8988T (cell line): Measurements from ENCODE around the gene TAOK3.

Experiments
- DNase-seq: peaks from one replicate; pipeline ENCODE4 v3.0.0; 2011

Gene TAOK3

DNA sequence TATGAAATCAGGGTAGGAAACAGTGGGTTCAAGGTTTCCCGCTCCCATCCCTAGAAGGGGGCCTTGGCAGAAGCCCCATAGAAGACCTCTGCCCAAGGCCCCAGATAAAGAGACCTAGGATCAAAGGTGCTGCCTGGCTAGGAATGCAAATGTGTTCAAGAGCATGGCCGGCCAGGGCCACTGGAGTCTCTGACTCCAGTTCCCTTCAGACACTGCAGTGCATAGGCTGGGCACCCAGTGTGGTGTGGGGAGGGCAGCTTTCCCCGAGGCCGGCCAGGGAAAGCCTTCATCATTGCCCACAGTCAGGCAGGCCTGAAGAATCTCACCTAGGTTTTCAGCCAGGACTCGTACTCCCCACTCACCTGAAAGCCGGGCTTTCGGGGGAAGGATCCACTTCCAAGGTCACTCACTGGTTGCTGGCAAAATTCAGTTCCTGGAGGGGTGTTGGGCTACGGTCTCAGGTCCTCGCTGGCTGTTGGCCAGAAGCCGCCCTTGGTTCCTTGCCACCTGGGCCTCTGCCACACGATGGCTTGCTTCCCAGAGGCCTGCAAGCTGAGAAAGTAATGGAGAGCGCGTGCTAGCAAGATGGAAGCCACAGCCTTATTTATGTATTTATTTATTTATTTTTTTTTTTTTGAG, 246.5 kb downstream of the TAOK3 start:
- DNase-seq = no peak

DNA sequence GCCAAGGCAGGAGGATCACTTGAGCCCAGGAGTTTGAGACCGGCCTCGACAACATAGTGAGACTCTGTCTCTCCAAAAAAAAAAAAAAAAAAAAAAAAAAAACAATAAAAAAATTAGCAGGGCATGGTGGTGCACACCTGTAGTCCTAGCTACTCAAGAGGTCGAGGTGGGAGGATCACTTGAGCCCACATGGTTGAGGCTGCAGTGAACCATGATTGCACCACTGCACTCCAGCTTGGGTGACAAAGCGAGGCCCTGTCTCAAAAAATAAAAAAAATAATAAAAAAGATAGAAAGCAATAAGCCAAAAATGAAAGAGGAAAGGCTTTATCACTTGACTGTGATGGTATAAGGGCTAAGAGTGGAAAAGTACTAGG, 247.0 kb downstream of the TAOK3 start:
- DNase-seq = no peak

DNA sequence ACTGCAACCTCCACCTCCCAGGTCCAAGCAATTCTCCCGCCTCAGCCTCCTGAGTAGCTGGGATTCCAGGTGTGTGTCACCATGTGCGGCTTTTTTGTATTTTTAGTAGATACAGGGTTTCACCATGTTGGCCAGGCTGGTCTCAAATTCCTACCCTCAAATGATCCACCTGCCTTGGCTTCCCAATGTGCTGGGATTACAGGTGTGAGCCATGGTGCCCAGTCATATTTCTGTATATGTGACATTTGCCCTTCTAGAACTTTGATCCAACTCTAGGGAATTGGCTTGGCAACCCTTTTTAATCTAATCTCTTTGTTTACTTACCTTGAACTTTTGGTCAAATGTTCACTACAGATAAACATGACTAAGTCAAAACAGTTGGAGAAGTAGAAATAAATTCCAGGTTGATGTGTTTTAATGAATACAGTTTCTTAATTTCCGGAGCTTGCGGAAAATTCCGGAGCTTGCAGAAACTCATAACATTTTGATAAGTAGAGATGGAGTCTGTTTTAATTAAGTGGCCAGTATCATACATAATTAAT, 248.3 kb downstream of the TAOK3 start:
- DNase-seq = no peak

DNA sequence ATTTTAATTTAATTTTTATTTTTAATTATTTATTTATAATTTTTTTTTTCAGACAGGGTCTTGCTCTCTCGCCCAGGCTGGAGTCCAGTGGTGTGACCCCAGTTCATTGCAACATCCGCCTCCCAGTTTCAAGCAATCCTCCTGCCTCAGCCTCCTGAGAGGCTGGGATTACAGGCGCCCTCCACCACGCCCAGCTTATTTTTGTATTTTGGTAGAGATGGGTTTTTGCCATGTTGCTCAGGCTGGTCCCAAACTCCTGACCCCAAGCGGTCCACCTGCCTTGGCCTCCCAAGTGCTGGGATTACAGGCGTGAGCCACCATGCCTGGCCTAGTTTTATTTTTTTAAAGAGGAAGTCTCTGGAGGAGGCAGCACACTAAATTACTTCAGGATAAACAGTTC, 250.4 kb downstream of the TAOK3 start:
- no peak for DNase-seq

DNA sequence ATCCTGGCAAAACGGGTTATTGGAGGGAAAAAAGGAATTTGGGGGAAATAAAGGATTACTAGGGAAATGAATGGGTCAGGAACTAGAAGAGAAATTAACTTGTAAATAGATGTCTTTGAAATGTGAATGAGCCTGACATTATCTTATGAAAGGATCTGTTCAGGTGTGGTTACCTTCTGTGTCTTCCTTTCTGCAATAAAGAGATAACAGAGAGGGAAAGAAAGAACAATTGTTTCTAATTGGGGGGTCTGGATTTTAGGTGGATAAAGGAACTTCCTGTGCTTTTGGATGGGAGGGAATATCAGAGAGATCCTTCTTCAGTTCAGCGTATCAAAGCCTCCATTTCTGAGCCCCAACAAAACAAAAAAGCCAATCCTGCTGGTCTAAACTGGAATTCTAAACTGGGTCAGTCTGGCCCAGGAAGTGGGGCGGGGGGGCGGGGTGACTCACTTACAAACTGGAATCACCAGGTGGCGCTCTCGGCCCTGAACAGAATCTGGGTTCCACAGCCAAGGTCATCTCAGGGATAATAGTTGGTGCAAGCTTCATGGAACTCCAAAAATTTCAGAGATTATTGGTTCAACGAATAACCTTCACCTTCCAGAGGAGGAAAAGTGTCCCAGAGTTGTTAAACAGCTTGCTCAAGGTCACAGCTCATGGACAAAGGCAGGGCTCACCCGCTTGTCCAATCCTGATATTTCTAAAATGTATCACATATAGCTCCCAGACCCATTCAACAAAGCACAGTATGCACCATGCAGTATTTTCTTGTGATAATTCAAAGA, 251.9 kb downstream of the TAOK3 start:
- peak; percentile 66 for DNase-seq

DNA sequence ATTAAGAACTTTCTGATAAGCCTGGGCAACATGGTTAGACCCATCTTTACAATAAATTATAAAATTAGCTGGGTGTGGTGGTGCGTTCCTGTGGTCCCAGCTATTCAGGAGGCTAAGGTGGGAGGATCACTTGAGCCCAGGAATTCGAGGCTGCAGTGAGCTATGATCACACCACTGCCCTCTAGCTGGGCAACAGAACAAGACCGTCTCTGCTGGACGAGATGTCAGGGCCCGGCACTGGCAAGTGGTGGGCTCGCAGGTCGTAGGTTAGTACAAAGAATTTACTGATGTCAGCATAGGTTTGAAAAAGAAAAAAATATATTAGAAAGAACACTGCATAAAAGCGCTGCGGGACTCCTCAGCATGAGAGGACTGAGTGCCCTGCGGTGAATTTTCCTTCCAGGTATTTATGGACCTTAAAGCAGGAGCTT, 253.2 kb downstream of the TAOK3 start:
- no peak for DNase-seq

DNA sequence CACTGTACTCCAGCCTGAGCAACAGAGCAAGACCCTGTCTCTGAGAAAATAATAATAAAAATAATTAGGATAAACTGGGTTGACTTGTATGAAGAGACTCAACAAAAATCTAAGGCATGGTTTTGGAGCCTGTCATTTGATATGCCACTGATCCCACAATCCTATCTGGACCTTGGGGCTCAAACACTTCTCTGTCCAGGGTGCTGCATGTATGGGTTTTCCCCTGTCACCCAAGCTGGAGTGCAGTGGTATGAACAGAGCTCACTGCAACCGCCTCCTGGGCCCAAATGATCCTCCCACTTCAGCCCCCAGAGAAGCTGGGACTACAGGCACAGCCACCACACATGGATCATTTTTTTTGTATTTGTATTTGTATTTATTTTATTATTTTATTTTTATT, 263.6 kb downstream of the TAOK3 start:
- no peak for DNase-seq

DNA sequence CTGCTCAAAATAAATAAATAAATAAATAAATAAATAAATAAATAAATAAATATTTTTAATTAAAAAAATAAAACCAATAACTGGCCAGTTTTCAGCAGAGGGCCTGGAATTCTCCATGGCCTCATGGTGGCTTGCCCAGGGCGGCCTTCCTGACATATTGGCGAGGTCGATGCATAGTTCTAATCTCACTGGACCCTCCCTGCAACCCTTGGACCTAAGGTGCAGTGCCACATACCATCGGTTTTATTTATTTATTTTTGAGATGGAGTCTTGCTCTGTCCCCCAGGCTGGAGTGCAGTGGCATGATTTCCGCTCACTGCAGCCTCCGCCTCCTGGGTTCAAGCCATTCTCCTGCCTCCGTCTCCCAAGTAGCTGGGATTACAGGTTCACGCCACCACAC, 265.0 kb downstream of the TAOK3 start:
- DNase-seq = no peak

DNA sequence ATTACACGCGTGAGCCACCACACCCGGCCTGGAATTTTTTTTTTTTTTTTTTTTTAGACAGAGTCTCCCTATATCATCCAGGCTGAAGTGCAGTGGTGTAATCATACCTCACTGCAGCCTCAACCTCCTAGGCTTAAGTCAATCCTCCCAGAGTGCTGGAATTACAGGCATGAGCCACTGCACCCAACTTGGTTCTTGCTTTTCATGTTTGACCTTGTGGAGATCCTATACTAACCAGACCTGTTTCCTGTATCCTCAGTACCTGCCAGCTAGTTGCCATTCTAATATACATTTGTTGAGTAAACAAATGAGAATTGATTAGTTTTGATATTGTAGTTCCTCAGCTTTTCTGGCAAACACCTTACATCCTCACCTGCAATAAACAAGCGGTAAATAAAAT, 265.7 kb downstream of the TAOK3 start:
- DNase-seq = no peak

DNA sequence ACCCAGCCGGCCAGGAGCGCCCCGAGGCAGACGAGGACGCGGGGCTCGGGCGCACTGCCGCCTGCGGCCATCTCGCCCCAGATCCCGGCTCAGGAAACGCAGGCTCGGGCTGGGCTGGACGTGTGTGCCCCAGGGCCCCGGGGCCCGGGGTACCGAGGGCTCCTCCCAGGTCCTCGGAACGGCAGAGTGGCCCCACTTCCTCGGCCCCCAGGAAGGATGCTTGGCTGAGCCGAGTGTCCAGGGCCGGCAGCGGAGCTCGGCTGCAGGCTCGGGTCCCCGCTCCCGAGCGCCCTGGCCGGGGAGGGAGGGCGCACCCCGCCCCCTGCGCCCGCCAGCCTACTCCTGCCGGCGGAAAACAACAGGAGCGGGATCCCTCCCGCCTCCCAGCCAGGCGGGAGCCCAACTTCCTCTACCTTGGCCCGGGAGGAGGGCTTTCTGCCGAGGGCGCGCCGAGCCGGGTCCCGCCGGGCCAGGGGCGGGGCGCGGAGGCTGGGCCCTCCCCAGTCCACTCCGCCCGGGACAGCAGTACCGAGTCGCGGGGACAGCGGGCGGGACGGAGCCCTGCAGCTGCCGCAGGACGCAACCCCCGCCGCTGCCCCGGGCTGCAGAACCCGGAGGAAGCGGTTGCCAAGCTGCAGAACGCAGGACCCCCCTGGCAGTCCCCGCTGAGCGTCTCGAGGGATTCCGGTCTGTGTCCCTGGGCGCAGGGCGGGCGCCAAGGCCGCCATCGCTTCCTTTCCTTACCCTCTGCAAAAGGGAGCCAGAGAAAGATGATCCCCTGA, 268.9 kb downstream of the TAOK3 start, which contains the start of gene VSIG10:
TSS of gene VSIG10 (minus strand) at position 411 of the 782 bp plus-strand sequence. CDS start at position 71, 340 bp downstream.
- peak; percentile 80 for DNase-seq

DNA sequence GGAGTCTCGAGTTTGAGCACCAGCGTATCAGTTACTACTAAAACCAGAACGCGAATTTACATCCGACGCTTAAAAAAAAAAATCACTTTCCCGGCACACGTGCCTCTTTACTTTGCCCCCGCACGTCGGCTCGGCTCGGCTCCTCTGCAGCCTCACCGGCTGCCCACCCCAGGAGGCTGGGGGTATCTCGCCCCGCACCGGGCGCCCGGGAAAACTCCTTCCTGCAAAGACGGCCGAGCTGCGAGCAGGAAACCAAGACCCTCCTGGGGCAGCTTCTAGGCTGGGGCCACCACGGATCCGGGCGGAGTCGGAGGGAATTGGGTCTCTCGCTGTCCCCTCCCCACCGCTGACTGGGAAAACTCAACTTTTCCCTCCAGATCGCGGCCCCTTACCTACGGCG, 269.5 kb downstream of the TAOK3 start:
- no peak for DNase-seq

DNA sequence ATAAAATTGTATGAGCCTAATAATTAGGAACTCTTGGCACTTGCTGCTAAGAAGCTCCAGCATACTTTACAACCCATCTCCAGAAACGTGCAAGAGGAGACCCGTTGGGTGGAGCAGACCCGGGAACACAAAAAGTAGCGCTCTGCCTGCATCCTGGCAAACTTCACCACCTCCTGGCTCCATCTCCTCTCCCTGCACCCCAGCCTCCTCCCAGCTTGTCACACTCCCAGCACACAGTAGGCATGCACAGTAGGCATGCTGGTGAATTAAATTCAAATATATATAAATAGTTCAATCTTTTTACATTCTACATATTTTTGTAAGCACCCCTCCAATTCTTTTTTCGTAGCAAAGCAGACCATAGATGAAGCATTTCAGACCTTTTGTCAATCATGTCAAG, 270.1 kb downstream of the TAOK3 start:
- peak; percentile 46 for DNase-seq

DNA sequence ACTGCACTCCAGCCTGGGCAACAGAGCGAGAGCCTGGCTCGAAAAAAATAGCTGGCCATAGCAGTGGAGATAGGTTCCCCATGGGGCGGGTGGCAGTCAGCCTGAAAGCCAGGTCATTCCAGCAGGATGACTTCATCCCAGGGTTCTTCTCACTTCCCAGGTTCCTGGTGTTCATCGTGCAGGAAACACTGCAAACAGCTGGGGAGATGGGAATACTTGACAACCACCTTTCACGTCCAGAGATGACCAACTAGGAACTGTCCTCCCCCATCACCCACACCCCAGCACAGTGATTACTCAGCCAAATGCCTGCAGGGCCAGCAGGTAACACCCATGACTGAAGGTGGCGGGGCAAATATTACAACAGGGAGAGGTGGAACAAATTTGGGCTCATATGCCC, 270.6 kb downstream of the TAOK3 start:
- peak; percentile 42 for DNase-seq

DNA sequence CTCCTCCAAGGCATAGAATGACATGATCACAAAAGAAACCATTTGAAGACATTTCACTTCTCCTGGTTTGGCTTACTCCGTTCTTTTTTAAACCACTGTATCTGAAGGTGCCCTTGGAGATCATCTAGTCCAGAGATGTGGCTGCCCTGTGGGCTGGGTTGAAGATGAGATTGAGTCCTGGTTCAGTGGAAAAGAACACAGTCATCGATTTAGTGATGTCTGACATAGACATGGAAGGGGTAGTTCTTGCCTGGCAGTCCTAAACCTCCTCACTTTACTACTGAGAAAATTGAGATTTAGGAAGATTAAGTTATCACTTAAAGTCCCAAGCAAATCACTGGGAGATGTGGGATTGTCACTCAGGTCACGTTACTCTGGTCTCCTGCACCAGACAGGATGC, 271.7 kb downstream of the TAOK3 start:
- no peak for DNase-seq
